Endothelial cell of umbilical vein (primary cell): ENCODE measurements around the gene CRYBG2. TPM values are rescaled to one million over a fixed set of nuclear protein-coding genes. Genes with fewer than 3 reads are reported as not detected.
A peak's percentile ranks its signal among the peaks of the same experiment; 100 is the strongest.

Experiments used
- BruUV-seq: library from RNA; stranded (reverse); fragments of 400-500 nt; replicated peaks from 2 replicates; lab custom pipeline; 2021; lab: Mats Ljungman, UMichigan
- CTCF ChIA-PET: fragments of 300-600, 350-600 bp; sonication (Branson Sonifier 250); formaldehyde crosslinking; loops from one replicate; lab custom pipeline; 2021; ENCODE audit warnings: antibody characterized with exemption, inconsistent platforms; lab: Charles Lee
- POLR2A ChIA-PET: fragments of 300-600, 350-600 bp; sonication (Branson Sonifier 250); formaldehyde crosslinking; loops from one replicate; lab custom pipeline; 2021; ENCODE audit warnings: antibody characterized with exemption, inconsistent platforms; lab: Charles Lee
- DNase-seq: peaks from one replicate; pipeline ENCODE4 v3.0.0-alpha.2; 2011; ENCODE audit warnings: low read depth, low spot score
- FAIRE-seq: peaks from 2 replicates; lab custom pipeline; 2011; peaks lifted over from hg19 to GRCh38; lab: Jason Lieb, UNC
- H2AFZ ChIP-seq: 2 replicates; pipeline ENCODE4 v1.6.0; 2012; ENCODE audit warnings: low read depth, low read length, control low read depth, inconsistent platforms
- H3K27ac ChIP-seq: 2 replicates; pipeline ENCODE4 v1.5.1; 2011; ENCODE audit warnings: low read depth, mild to moderate bottlenecking, control low read depth, low read length, moderate library complexity; ENCODE audit not compliant: insufficient read depth
- H3K27me3 ChIP-seq, 2 experiments: 2 replicates each; pipeline versions ENCODE4 v1.6.0 to v1.6.1; 2011; ENCODE audit warnings: low read length in 2 of 2, mixed read lengths in 1 of 2; ENCODE audit not compliant: control insufficient read depth in 2 of 2, insufficient read depth in 2 of 2
- H3K36me3 ChIP-seq, 2 experiments: 2 replicates in 1 of 2; 3 replicates in 1 of 2; pipeline ENCODE4 v1.5.1; 2011; ENCODE audit warnings: low read length in 2 of 2, mild to moderate bottlenecking in 1 of 2, moderate library complexity in 1 of 2; ENCODE audit not compliant: control insufficient read depth in 2 of 2, insufficient read depth in 2 of 2; ENCODE audit errors: extremely low read depth in 1 of 2
- H3K4me1 ChIP-seq: 3 replicates; pipeline ENCODE4 v1.5.1; 2011; ENCODE audit warnings: mild to moderate bottlenecking, low read length; ENCODE audit not compliant: control insufficient read depth, insufficient read depth; ENCODE audit errors: extremely low read depth
- H3K4me2 ChIP-seq: 2 replicates; pipeline ENCODE4 v1.6.1; 2011; ENCODE audit warnings: low read length, control low read depth, mixed read lengths; ENCODE audit not compliant: insufficient read depth
- H3K4me3 ChIP-seq, 3 experiments: fragments of 200-600 bp in 1 of 3; sonication (generic), shearing (Covaris generic) in 1 of 3; replicated peaks in 1 of 3; 2 replicates each; pipeline ENCODE4 v1.5.1; 2011 to 2016; ENCODE audit warnings: control low read depth in 3 of 3, low read length in 3 of 3, mild to moderate bottlenecking in 2 of 3, inconsistent platforms in 1 of 3, low read depth in 1 of 3, moderate library complexity in 1 of 3; ENCODE audit not compliant: insufficient read depth in 1 of 3
- H3K79me2 ChIP-seq: 2 replicates; pipeline ENCODE4 v1.6.0; 2012; ENCODE audit warnings: low read length, inconsistent platforms; ENCODE audit not compliant: control insufficient read depth, insufficient read depth
- H3K9ac ChIP-seq: replicated peaks from 2 replicates; pipeline ENCODE3; 2011; ENCODE audit warnings: low read length, control low read depth; ENCODE audit not compliant: insufficient read depth; ENCODE audit errors: extremely low read depth
- H3K9me1 ChIP-seq: replicated peaks from 3 replicates; pipeline ENCODE4 v1.6.0; 2011; ENCODE audit warnings: mild to moderate bottlenecking, low read length; ENCODE audit not compliant: control insufficient read depth, insufficient read depth; ENCODE audit errors: extremely low read depth
- H3K9me3 ChIP-seq: replicated peaks from 2 replicates; pipeline ENCODE4 v1.5.1; 2012; ENCODE audit warnings: low read length, inconsistent platforms; ENCODE audit not compliant: control insufficient read depth, insufficient read depth
- H4K20me1 ChIP-seq: replicated peaks from 2 replicates; pipeline ENCODE3; 2011; ENCODE audit warnings: mild to moderate bottlenecking, low read length; ENCODE audit not compliant: control insufficient read depth, insufficient read depth; ENCODE audit errors: extremely low read depth
- CTCF ChIP-seq, 2 donors: IDR thresholded peaks; 1 replicate in 1 of 2; 2 replicates in 1 of 2; pipeline ENCODE4 v1.5.1; 2011; ENCODE audit warnings: low read length in 2 of 2, mild to moderate bottlenecking in 2 of 2, moderate library complexity in 2 of 2, control low read depth in 1 of 2, inconsistent platforms in 1 of 2, low read depth in 1 of 2; ENCODE audit not compliant: insufficient read depth in 1 of 2; ENCODE audit errors: extremely low read depth in 1 of 2
- EZH2 ChIP-seq: IDR thresholded peaks from 2 replicates; pipeline ENCODE4 v1.6.1; 2012; ENCODE audit warnings: borderline replicate concordance, low read depth, mild to moderate bottlenecking, moderate library complexity, low read length, inconsistent platforms; ENCODE audit not compliant: severe bottlenecking
- FOS ChIP-seq: IDR thresholded peaks from 2 replicates; pipeline ENCODE4 v1.6.1; 2011; ENCODE audit warnings: mild to moderate bottlenecking, low read length, moderate library complexity, borderline replicate concordance; ENCODE audit not compliant: insufficient read depth
- GATA2 ChIP-seq: IDR thresholded peaks from 2 replicates; pipeline ENCODE4 v1.7.0; 2011; ENCODE audit warnings: low read depth, mild to moderate bottlenecking, moderate library complexity, mixed read lengths, low read length; ENCODE audit not compliant: insufficient read length, insufficient read depth
- JUN ChIP-seq: IDR thresholded peaks from 2 replicates; pipeline ENCODE4 v1.6.1; 2011; ENCODE audit warnings: borderline replicate concordance, low read depth; ENCODE audit not compliant: insufficient read length, insufficient read depth
- MAX ChIP-seq: IDR thresholded peaks from 2 replicates; pipeline ENCODE4 v1.6.1; 2011; ENCODE audit not compliant: insufficient read depth, insufficient read length
- MYC ChIP-seq: IDR thresholded peaks from one replicate; pipeline ENCODE4 v1.6.1; 2011; ENCODE audit warnings: mild to moderate bottlenecking, low read depth, low read length
- POLR2A ChIP-seq: IDR thresholded peaks from 2 replicates; pipeline ENCODE4 v1.6.1; 2012; ENCODE audit warnings: low read depth, mild to moderate bottlenecking, control low read depth, low read length
- POLR2AphosphoS5 ChIP-seq: IDR thresholded peaks from 2 replicates; pipeline ENCODE4 v1.6.1; 2012; ENCODE audit warnings: low read depth, mild to moderate bottlenecking, control low read depth, low read length, moderate library complexity; ENCODE audit not compliant: insufficient read depth
- dilution Hi-C: fragments of 300-500 bp; cut with MboI; formaldehyde crosslinking; loops from one replicate; pipeline ENCODE4 v1.15.0; 2019; ENCODE audit warnings: low sequenced_read_pairs; ENCODE audit not compliant: extremely low pct_ligation_motif_present
- intact Hi-C: fragments of 100-400 bp; cut with micrococcal nuclease; formaldehyde crosslinking; loops from one replicate; pipeline ENCODE4 v1.10.0; 2022
- polyA plus RNA-seq, 4 experiments: library from polyadenylated mRNA; depleted of rRNA in 3 of 4; stranded (reverse) in 3 of 4; unstranded in 1 of 4; fragments of >200 nt; gene quantifications; 2 replicates each; pipeline versions ENCODE4 v1.2.1 to v1.2.3, GENCODE V29; 2011 to 2012; ENCODE audit warnings: missing spikeins in 1 of 4
- total RNA-seq: library from RNA; stranded (reverse); gene quantifications from 2 replicates; pipeline ENCODE4 v1.2.3, GENCODE V29; 2021

The CRYBG2 gene
- total and polyA plus RNA-seq, 2 donors (not counting 3 experiments of a cell fraction or from before 2014, with no cell fraction given): not detected

GRCh38 chr1:26351590-26352337, 2.2 kb downstream of the CRYBG2 start:
- Histone ChIP-seq H4K20me1 (no peaks in the 10 kb centered on the region), H2AFZ (no peak overlapping the region), H3K27me3 (no peaks in the 10 kb centered on the region), H3K9me1 (no peaks in the 10 kb centered on the region), H3K9ac (no peak overlapping the region), H3K4me2 (no peak overlapping the region), H3K36me3 (no peaks in the 10 kb centered on the region), H3K4me3 (no peak overlapping the region), H3K79me2 (no peaks in the 10 kb centered on the region), H3K9me3 (no peaks in the 10 kb centered on the region), H3K4me1 (peaks cover 15% of the 10 kb centered on the region), H3K27ac (peak overlapping the region; percentile 51)
- no TSS peak for BruUV-seq
- CTCF ChIA-PET: interaction anchor here (1.1 to 1.5 kb wide), 2 partner anchors 12 to 65 kb away, joined by 3 to 5 read pairs; no protein-coding TSS in a partner anchor
- POLR2A ChIA-PET: no interaction called here
- DNase-seq (no peak), FAIRE-seq (no peak)
- TF ChIP-seq CTCF (IDR thresholded peaks at IDR 0.05; ENCODE audit: extremely low read depth in 1 of 2, insufficient read depth in 1 of 2, low read depth in 1 of 2, low read length in 2 of 2) (no peak), JUN (no peak), EZH2 (no peak), POLR2A (no peak), MYC (no peak), GATA2 (no peak), FOS (no peak), MAX (no peak), POLR2AphosphoS5 (no peak)
- dilution Hi-C loops: no loop called here
- intact Hi-C loops: no loop called here
